A549 (cell line): Measurements from ENCODE around the gene UFM1. TPM values are rescaled to one million over a fixed set of nuclear protein-coding genes. Genes with fewer than 3 reads are reported as not detected.
A peak's percentile ranks its signal among the peaks of the same experiment; 100 is the strongest.

Experiments
- ATAC-seq, 2 experiments: fragments of 200-7000 bp in 1 of 2; fragments of >200 bp in 1 of 2; cut with Nextera tagmentation in 1 of 2; cut with Tn5 transposase in 1 of 2; 3 replicates each; pipeline versions ENCODE4 v1.8.0 to v1.9.1; 2018 to 2020; ENCODE audit warnings: mild to moderate bottlenecking in 1 of 2, moderate library complexity in 1 of 2
- CTCF ChIA-PET: fragments of 300-600 bp; sonication (Branson Sonifier 250); formaldehyde crosslinking; extraction: SDS; loops from one replicate; lab custom pipeline; 2021; ENCODE audit warnings: antibody characterized with exemption, inconsistent platforms; lab: Yijun Ruan, JAX
- POLR2A ChIA-PET: fragments of 350-600 bp; formaldehyde crosslinking; extraction: SDS; loops from one replicate; lab custom pipeline; 2021; ENCODE audit warnings: antibody characterized with exemption, inconsistent platforms; lab: Yijun Ruan, JAX
- DNase-seq, 2 experiments: peaks; one replicate each; pipeline versions ENCODE4 v3.0.0 to v3.0.0-alpha.2; 2011 to 2016; ENCODE audit warnings: low read depth in 1 of 2, low spot score in 1 of 2
- FAIRE-seq: peaks from 2 replicates; lab custom pipeline; 2011; peaks lifted over from hg19 to GRCh38; lab: Jason Lieb, UNC
- H3K27ac ChIP-seq, 2 experiments: fragments of >200 bp; sonication (Bioruptor Twin); formaldehyde crosslinking; 3 replicates each; pipeline ENCODE4 v1.5.1; 2016 to 2017
- H3K4me1 ChIP-seq: fragments of >200 bp; sonication (Bioruptor Twin); formaldehyde crosslinking; 3 replicates; pipeline ENCODE4 v1.6.1; 2016
- H3K4me2 ChIP-seq: fragments of >200 bp; sonication (Bioruptor Twin); formaldehyde crosslinking; 3 replicates; pipeline ENCODE4 v1.6.1; 2016
- H3K4me3 ChIP-seq: fragments of >200 bp; sonication (Bioruptor Twin); formaldehyde crosslinking; 3 replicates; pipeline ENCODE4 v1.5.1; 2016
- H3K9me3 ChIP-seq: fragments of >200 bp; sonication (Bioruptor Twin); formaldehyde crosslinking; 3 replicates; pipeline ENCODE4 v1.6.1; 2016
- CEBPB ChIP-seq, 2 experiments: fragments of >200 bp in 1 of 2; sonication (Bioruptor Twin) in 1 of 2; formaldehyde crosslinking in 1 of 2; IDR thresholded peaks; 2 replicates each; pipeline ENCODE4 v1.6.1; 2012 to 2016
- CHD2 ChIP-seq: fragments of 150-350 bp; IDR thresholded peaks from 2 replicates; pipeline ENCODE4 v1.6.1; 2014; ENCODE audit warnings: low read length; ENCODE audit not compliant: partially characterized antibody
- CHD4 ChIP-seq: fragments of 200-600 bp; sonication (generic); IDR thresholded peaks from 2 replicates; pipeline ENCODE4 v1.6.1; 2016; ENCODE audit warnings: antibody characterized with exemption, mild to moderate bottlenecking, borderline replicate concordance
- CTCF ChIP-seq: fragments of >200 bp; sonication (Bioruptor Twin); formaldehyde crosslinking; IDR thresholded peaks from 3 replicates; pipeline ENCODE4 v1.5.1; 2016
- EHF ChIP-seq: fragments of 250-450 bp; sonication (Bioruptor Pico); IDR thresholded peaks from 2 replicates; pipeline ENCODE4 v1.5.0; 2020; ENCODE audit warnings: mild to moderate bottlenecking
- FOSL2 ChIP-seq, 2 experiments: fragments of 450-650 bp in 1 of 2; fragments of >200 bp in 1 of 2; sonication (Bioruptor Twin) in 1 of 2; formaldehyde crosslinking; IDR thresholded peaks; 2 replicates each; pipeline versions ENCODE4 v1.5.0 to v1.6.1; 2016 to 2020; ENCODE audit warnings: mild to moderate bottlenecking in 1 of 2, moderate library complexity in 1 of 2
- HOXA7 ChIP-seq: fragments of 250-450 bp; sonication (Bioruptor Pico); IDR thresholded peaks from 2 replicates; pipeline ENCODE4 v1.5.0; 2020; ENCODE audit warnings: mild to moderate bottlenecking, moderate library complexity
- HOXB13 ChIP-seq: fragments of 250-450 bp; sonication (Bioruptor Pico); IDR thresholded peaks from 2 replicates; pipeline ENCODE4 v1.5.0; 2020; ENCODE audit warnings: low read depth, mild to moderate bottlenecking, moderate library complexity
- JUN ChIP-seq, 2 experiments: fragments of >200 bp; sonication (Bioruptor Twin); formaldehyde crosslinking; IDR thresholded peaks; 2 replicates in 1 of 2; 3 replicates in 1 of 2; pipeline ENCODE4 v1.6.1; 2016 to 2017
- MAFK ChIP-seq: fragments of 450-650 bp; IDR thresholded peaks from 2 replicates; pipeline ENCODE4 v1.6.1; 2014; ENCODE audit not compliant: partially characterized antibody
- MAX ChIP-seq: IDR thresholded peaks from 2 replicates; pipeline ENCODE4 v1.6.1; 2012
- MYC ChIP-seq: IDR thresholded peaks from 2 replicates; pipeline ENCODE4 v1.6.1; 2012; ENCODE audit warnings: mild to moderate bottlenecking, inconsistent platforms, low read length, improper control_type of control experiment, borderline replicate concordance
- NPAS2 ChIP-seq: fragments of 250-450 bp; sonication (Bioruptor Pico); IDR thresholded peaks from 2 replicates; pipeline ENCODE4 v1.8.0; 2022; ENCODE audit warnings: mild to moderate bottlenecking, moderate library complexity, borderline replicate concordance
- PHF8 ChIP-seq: fragments of 200-600 bp; sonication (generic); IDR thresholded peaks from 2 replicates; pipeline ENCODE4 v1.6.1; 2016; ENCODE audit warnings: low read depth, mild to moderate bottlenecking, antibody characterized with exemption, moderate library complexity, borderline replicate concordance
- RFX5 ChIP-seq: fragments of 450-650 bp; IDR thresholded peaks from 2 replicates; pipeline ENCODE4 v1.7.1; 2014; ENCODE audit warnings: antibody characterized with exemption, mild to moderate bottlenecking, moderate library complexity
- ZFP36 ChIP-seq: fragments of 450-650 bp; IDR thresholded peaks from 2 replicates; pipeline ENCODE4 v1.6.1; 2014; ENCODE audit warnings: borderline replicate concordance; ENCODE audit not compliant: partially characterized antibody
- WGBS: methylation state at CpG from one replicate; pipeline ENCODE4 v1.1.6; 2017; ENCODE audit errors: missing lambda C conversion rate; 5-methylcytosine and 5-hydroxymethylcytosine counted together
- polyA plus RNA-seq, 4 experiments: library from polyadenylated mRNA; depleted of rRNA in 3 of 4; stranded (reverse); fragments of >200 nt; fragmentation: RNase III in 1 of 4; extraction: RNeasy Plus Mini Kit Qiagen cat#74134 plus additional on column Dnase treatment in 1 of 4; gene quantifications; 2 replicates in 3 of 4; 3 replicates in 1 of 4; pipeline ENCODE4 v1.2.3, GENCODE V29; 2011 to 2017
- TF ChIP-seq, protein P1 (sequence below): fragments of 150-350 bp; IDR thresholded peaks from 2 replicates; pipeline ENCODE4 v1.6.1; 2014; ENCODE audit warnings: low read depth, mild to moderate bottlenecking, low read length
- TF ChIP-seq, protein P2 (sequence below): fragments of 200-600 bp; sonication (generic); IDR thresholded peaks from 2 replicates; pipeline ENCODE4 v1.6.1; 2016; ENCODE audit warnings: antibody characterized with exemption, mild to moderate bottlenecking, moderate library complexity

UFM1 gene
- polyA plus RNA-seq, 2 of the 4 experiments (the other 2 are of a cell fraction) = 35.7 to 67.6 TPM

DNA sequence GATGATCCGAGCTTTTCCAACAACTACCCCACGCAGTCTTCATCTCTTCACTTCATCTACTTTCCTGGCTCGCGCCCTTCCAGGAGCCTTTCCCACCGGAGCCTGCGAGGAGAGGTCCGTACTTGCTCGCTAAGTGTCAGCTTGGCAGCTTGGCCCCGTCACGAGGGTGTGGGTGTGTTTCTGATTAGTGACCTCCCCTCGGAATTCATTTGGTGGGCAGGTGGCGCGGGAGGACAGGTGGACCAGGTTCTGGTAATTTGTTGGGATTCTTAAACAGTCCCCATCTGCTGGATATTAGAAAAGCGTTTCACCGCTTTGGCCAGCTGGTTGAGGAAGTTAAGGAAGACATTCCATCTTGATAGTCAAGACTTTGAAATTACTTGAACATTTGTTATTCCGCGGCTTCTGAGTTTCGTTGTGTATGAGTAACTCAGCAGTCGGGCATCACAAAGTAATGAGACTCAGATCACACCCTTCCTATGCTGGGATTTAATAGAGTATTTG is 515 bp downstream of the UFM1 start:
- FAIRE-seq = no peak

DNA sequence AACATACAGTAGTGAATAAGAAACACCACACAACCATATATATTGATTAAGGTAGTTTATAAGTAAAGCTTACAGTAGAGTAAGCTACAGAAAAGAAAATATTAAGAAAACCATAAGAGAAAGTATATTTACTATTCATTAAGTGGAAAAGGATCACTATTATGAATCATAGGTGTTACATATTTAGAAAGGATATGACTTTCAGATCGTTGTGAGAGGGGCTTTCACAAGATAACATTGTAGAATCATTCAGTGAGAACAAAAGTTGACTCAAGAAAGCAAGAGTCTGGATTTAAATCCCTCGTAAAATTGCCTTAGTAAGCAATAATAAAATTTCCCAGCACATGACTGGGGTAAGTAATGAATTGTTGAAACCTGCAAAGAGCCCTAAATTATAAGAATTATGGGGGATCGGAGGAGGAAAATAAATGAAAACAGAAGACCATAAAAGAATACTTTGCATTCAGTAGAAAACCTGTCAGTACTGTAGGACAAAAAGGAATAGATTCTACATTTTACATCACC is 6.0 kb downstream of the UFM1 start:
- peaks cover 13% of the 10 kb centered on the region; the same call in 1 of the 3 replicates for H3K4me1 ChIP-seq
- 46% methylated on average over 2 of the region's 3 CpGs for WGBS
- no peak for TF ChIP-seq CHD4
- TF ChIP-seq MAFK = peak; percentile 63
- H3K4me2 ChIP-seq = no peak overlapping the region
- DNase-seq (no peak), FAIRE-seq (no peak), ATAC-seq (no peak)
- H3K9me3 ChIP-seq = no peaks in the 10 kb centered on the region
- ChIA-PET POLR2A (no interaction called here), CTCF (no interaction called here)
- no peak overlapping the region for H3K27ac ChIP-seq
- no peak overlapping the region for H3K4me3 ChIP-seq

More for the DNA sequence above, 515 bp downstream of the UFM1 start:
- ChIA-PET CTCF (no interaction called here), POLR2A (interaction anchor here (0.6 kb wide), 1 partner anchor 14 kb away, joined by 4 read pairs; no protein-coding TSS in a partner anchor)
- ATAC-seq = peak; percentile 65 to 76
- DNase-seq = peak; percentile 25 to 44
- WGBS = under 1% methylated on average over 10 of the region's 19 CpGs
- peak overlapping the region; percentile 88 to 94 for H3K27ac ChIP-seq
- H3K4me3 ChIP-seq = peak overlapping the region; percentile 91
- H3K4me2 ChIP-seq = peak overlapping the region; percentile 81
- H3K9me3 ChIP-seq = no peaks in the 10 kb centered on the region
- H3K4me1 ChIP-seq = peaks cover 9% of the 10 kb centered on the region; the same call in 2 of the 3 replicates
- TF ChIP-seq PHF8 (no peak), JUN (IDR thresholded peaks at IDR 0.05) (no peak), CHD2 (no peak), EHF (CRISPR knock-in tag) (no peak), ZFP36 (no peak), CEBPB (IDR thresholded peaks at IDR 0.05) (no peak), HOXA7 (CRISPR knock-in tag) (no peak), RFX5 (no peak), FOSL2 (IDR thresholded peaks at IDR 0.05) (no peak), FOSL2 (CRISPR knock-in tag; IDR thresholded peaks at IDR 0.05) (no peak), HOXB13 (no peak), MYC (no peak), MAX (no peak), CTCF (no peak), NPAS2 (CRISPR knock-in tag) (no peak)
- TF ChIP-seq, protein P1, sequence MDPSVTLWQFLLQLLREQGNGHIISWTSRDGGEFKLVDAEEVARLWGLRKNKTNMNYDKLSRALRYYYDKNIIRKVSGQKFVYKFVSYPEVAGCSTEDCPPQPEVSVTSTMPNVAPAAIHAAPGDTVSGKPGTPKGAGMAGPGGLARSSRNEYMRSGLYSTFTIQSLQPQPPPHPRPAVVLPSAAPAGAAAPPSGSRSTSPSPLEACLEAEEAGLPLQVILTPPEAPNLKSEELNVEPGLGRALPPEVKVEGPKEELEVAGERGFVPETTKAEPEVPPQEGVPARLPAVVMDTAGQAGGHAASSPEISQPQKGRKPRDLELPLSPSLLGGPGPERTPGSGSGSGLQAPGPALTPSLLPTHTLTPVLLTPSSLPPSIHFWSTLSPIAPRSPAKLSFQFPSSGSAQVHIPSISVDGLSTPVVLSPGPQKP = no peak
- TF ChIP-seq, protein P2, sequence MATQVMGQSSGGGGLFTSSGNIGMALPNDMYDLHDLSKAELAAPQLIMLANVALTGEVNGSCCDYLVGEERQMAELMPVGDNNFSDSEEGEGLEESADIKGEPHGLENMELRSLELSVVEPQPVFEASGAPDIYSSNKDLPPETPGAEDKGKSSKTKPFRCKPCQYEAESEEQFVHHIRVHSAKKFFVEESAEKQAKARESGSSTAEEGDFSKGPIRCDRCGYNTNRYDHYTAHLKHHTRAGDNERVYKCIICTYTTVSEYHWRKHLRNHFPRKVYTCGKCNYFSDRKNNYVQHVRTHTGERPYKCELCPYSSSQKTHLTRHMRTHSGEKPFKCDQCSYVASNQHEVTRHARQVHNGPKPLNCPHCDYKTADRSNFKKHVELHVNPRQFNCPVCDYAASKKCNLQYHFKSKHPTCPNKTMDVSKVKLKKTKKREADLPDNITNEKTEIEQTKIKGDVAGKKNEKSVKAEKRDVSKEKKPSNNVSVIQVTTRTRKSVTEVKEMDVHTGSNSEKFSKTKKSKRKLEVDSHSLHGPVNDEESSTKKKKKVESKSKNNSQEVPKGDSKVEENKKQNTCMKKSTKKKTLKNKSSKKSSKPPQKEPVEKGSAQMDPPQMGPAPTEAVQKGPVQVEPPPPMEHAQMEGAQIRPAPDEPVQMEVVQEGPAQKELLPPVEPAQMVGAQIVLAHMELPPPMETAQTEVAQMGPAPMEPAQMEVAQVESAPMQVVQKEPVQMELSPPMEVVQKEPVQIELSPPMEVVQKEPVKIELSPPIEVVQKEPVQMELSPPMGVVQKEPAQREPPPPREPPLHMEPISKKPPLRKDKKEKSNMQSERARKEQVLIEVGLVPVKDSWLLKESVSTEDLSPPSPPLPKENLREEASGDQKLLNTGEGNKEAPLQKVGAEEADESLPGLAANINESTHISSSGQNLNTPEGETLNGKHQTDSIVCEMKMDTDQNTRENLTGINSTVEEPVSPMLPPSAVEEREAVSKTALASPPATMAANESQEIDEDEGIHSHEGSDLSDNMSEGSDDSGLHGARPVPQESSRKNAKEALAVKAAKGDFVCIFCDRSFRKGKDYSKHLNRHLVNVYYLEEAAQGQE = no peak
- TF ChIP-seq, all 56 proteins: peak for 0
